DMS153 treated with DMSO at 0.1 percent for 48 hours (cell line): ENCODE measurements around the gene ETV3.

Experiments used
- DNase-seq: peaks from one replicate; lab custom pipeline; 2025; ENCODE audit not compliant: unreplicated experiment; lab: John Stamatoyannopoulos, UW

Gene ETV3

GRCh38 chr1:157162345-157162744 is 24.1 kb upstream of the ETV3 start:
- no peak for DNase-seq

DNA sequence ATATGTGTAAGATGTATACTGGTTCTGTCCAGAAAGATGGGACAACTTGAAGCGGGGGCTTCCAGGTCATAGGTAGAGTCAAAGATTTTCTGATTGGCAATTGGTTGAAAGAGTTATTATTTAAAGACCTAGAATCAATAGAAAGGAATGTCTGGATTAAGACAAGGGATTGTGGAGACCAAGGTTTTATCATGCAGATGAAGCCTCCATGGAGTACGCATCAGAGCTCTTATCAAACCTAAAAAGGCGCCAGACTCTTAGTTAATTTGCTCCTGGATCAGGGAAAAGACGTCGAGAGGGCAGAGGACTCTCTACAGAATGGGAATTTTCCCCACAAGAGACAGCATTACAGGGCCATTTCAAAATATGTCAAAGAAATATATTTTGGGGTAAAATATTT is 23.7 kb upstream of the ETV3 start:
- DNase-seq, result no peak

GRCh38 chr1:157158967-157159366 is 20.8 kb upstream of the ETV3 start:
- no peak for DNase-seq

DNA sequence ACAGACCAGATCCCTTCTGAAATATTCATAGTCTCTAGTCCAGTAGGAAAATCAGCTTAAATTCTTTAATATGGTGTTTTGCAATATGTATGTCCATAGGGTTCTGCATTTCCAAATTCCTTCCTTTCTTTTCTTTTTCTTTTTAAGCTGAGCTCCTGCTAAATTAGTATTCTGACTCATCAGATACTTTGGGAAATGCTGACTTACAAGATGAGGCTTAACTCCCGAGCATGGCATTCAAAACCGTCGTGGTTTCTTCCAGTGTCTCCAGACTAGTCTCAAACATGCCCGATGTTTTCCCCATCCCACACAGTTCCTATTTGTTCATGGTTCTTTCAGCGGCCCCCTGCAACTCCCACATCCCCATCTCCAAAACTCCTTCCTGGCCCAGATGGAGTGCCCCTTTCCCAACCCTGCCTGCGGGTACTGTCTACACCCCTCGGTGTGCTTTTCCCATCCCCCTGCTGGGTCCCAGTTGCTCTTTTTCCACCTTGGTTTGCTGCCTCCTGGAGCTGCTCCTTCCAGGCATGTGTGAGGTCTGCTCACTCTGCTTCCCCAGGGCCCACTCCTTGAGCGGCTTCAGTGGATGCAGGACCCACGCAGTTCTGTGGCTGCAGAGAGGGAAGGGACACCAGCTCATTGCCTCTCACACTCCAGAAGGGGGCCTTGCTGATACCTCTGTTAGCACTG is 19.5 kb upstream of the ETV3 start:
- DNase-seq, result no peak

GRCh38 chr1:157156058-157156541 is 17.9 kb upstream of the ETV3 start:
- peak; percentile 65 for DNase-seq

DNA sequence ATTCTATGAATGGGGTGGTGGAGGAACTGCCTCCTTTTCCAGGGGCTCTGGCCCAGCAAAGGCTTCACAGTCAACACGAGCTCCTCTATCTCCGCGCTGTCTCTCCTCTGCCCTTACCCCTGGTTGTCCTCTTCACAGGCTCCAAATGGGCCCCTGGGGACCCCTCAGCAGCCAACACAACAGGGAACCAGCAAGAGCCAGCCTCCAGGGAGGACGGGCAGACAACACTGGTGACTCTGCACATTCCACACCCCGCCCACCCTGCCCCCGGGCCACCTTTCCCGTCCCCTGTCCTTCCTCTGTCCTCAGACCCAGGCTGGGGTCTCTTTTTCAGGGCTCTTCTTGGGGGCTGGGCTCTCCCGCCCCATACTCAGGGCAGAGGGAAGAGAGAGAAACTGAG is 17.5 kb upstream of the ETV3 start:
- DNase-seq, result peak; percentile 48

DNA sequence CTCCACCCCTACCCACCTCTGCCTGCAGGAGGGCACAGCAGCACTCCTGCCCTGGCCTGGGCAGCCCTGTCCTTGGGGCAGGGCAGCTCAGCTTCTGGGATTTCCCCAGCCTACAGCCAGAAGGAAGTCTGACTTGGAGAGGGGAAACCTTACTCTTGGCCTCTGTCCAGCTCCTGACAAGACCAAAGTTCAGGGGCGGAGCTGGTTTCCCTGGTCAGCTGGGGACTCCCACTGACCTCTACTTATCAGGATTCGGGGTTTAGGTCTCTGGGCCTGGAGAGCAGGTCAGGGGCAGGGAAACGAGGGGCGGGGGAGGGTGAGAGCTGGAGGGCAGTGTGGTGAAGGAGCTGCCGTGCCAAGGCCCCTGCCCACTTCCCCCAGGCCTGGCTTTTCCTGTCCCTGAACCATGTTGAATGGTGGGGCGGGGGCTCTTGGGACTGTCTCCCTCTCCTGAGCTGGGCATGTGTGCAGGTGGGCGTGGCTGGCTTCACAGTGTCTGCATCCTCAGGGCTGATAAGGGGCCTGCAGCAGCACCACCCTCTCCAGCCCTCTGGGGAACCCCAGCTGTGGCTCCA is 16.8 kb upstream of the ETV3 start:
- no peak for DNase-seq

GRCh38 chr1:157154291-157154690 is 16.1 kb upstream of the ETV3 start:
- DNase-seq, result no peak

- DNase-seq, result no peak
Observed at GRCh38 chr1:157153746-157154145, 15.6 kb upstream of the ETV3 start.

GRCh38 chr1:157152510-157152909 is 14.3 kb upstream of the ETV3 start:
- no peak for DNase-seq

- DNase-seq, result no peak
Observed at GRCh38 chr1:157151506-157151905, 13.3 kb upstream of the ETV3 start.

DNA sequence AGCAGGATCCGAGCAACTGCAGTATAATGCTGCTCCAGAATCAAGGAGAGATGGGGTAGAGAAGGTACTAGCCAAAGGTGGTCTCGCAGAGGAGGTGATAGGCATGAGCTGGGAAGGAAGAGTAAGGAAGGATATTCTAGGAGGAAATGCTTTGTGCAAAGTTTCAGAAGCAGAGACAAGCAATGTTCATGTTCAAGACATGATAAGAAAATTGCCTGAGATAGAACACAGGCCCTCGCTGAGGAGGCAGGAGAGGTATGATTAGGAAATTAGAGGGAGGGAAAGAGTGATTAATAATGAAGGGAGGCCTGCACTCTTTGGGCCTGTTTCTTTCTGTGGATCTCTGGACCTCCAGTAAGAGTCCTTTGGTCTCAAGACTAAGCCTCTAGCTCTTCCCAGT is 12.9 kb upstream of the ETV3 start:
- no peak for DNase-seq

DNA sequence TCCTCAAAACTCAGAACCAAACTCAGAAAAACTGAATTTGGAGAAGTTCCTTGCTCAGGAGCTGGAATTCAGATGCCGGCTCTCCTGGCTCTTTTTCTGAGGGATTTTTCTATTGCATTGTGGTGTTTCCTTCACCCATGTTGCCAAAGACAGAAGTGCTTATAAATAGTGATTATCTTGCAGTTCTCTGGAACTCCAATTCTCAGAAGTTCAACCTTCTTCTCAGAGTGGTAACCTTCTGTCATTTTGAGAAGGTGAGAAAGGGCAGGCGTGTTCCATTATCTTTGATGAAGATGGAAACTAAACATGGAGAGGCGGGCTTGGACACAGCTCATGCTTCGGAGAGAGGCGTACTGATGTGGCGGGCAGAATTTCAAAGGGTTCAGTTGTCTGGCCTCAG is 12.4 kb upstream of the ETV3 start:
- DNase-seq, result no peak

DNA sequence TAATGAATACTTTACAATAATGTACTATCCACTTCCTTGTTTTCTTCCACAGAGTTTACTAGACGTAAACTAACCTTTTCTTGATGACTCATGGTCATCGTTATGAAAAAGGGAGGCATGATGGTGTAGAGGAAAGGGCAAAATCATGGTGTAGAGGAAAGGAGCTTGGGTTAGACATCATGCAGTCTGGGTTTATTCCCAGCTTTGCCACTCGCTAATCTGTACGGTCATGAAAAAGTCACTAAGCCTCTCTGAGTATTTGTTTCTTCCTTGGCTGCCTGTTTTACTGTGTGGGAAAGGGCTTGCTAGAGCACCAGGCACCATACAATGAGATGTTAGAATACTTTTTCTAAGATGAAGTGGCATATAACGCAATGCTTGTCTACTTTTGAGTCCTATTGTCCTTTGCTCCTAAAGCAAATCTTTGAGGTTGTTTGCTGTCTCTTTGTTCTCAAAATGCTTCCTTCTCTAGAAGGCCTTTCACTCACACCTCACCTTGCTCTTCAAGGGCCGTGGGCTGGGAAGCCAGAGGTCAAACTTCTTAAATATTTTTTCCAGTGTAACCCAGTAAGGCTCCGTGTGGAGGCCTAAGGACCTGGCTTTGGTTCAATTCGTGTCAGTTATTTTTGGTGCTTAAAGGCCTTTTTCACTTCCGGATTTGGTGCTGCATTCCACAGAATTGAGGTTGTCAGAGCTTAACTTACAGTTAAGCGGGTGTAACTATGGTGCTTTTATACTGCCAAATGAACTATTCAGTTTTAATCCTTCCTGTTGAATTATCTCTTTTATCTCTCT is 9.9 kb upstream of the ETV3 start:
- no peak for DNase-seq

DNA sequence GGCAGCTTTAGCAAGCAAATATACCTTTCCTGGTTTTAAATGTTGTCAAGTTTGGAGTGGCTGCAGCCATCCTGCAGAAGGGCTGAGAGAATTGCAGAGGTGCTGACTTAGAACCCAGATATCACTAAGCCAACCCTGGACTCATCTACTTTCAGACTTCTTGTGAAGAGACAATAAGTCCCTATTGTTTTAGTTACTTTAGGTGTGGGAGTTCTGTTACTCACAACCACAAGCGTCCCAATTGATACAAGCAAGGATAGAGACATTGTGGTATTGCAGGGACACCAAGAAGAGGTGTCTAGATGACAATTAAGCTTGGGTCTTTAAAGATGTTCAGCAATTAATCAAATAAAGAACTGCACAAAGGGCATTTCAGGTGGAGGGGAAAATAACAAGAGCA is 8.8 kb upstream of the ETV3 start:
- no peak for DNase-seq

DNA sequence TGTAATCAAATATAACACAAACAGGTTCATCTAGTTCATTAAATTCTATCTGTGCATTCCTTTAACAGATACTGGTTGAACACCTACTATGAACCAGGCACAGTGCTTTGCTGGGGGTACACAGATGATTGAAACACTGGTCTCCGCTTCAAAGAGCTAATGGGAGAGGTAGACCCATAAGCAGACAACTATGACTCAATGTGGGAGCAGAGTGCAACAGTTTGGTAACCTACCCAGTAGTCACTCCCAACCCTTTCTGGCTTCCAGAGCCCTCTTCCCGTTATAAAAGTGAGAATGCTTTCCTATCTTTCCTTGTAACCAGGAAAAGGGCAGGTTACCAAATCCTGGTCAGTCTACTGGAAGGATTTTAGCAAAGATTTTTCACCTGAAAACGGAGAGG is 8.0 kb upstream of the ETV3 start:
- no peak for DNase-seq

GRCh38 chr1:157145076-157145475 is 6.9 kb upstream of the ETV3 start:
- DNase-seq, result no peak

DNA sequence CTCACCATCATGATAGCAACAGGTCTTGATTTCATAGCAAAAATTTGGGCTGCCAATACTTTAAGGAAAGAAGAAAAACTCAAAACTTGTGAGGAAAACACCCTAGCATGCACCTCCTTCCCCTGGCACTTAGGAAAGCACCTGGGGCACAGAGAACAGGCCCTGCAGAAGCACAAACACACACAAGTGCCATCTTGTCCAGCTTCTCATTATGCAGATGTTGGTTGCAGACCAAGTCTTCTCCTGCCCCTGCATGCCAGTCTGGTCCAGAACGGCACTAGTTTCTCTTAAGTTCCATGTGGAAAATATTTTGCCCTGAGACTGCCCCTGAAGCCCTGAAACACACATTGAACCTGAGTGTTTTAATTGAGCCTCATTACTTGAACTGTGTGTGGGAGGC is 6.3 kb upstream of the ETV3 start:
- DNase-seq, result no peak

GRCh38 chr1:157142765-157143423 is 4.7 kb upstream of the ETV3 start:
- DNase-seq, result no peak

GRCh38 chr1:157142201-157142600 is 4.0 kb upstream of the ETV3 start:
- no peak for DNase-seq

DNA sequence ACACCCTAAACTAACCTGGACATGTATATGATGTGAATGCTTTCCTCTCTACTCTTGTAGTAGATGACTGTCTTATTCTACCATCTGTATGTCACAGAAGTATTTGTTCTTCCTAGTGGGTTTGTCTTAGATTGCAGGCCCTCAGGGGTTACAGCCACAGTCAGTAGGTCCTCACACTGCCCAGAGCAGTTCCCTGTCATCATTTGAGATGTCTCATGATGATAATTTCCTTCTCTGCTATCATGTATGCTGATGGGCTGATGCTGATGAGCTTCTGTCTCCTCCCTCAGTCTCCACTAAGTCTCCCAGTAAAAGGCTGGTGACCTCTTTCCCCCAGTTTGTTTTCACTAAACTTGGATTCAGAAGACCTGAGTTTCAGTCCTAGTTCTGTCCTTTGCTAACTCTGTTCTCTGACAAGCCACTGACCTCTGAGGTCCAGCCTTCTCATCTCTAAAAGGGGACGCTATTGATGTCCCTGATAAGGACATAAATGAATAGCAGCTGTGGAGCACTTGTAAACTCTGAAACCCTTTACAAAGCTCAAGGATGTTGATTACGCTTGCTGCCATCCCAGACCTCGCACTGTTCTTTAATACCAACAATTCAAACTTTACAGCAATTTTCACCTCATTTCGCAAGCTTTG is 3.1 kb upstream of the ETV3 start:
- no peak for DNase-seq
